K562 (cell line): ENCODE data around the gene SFXN5.

Experiments used
- FOXM1 ChIP-seq, 2 experiments: fragments of 450-650 bp in 1 of 2; sonication (generic) in 1 of 2; formaldehyde crosslinking in 1 of 2; IDR thresholded peaks; 2 replicates each; pipeline versions ENCODE4 v1.6.1 to v1.9.0; 2017 to 2022; ENCODE audit warnings: low read depth in 2 of 2, mild to moderate bottlenecking in 2 of 2, missing genetic modification reagents in 1 of 2, moderate library complexity in 1 of 2
- SIN3A ChIP-seq, 2 experiments: fragments of 150-350 bp in 1 of 2; IDR thresholded peaks; 2 replicates each; pipeline ENCODE4 v1.6.1; 2011 to 2016; ENCODE audit warnings: borderline replicate concordance in 2 of 2, low read depth in 2 of 2, low read length in 2 of 2, mild to moderate bottlenecking in 2 of 2, moderate library complexity in 2 of 2; ENCODE audit not compliant: control insufficient read depth in 1 of 2
- ZNF449 ChIP-seq: fragments of 250-450 bp; sonication (Bioruptor Pico); IDR thresholded peaks from 2 replicates; pipeline ENCODE4 v1.8.0; 2022; ENCODE audit warnings: moderate library complexity, mild to moderate bottlenecking, inconsistent platforms

DNA sequence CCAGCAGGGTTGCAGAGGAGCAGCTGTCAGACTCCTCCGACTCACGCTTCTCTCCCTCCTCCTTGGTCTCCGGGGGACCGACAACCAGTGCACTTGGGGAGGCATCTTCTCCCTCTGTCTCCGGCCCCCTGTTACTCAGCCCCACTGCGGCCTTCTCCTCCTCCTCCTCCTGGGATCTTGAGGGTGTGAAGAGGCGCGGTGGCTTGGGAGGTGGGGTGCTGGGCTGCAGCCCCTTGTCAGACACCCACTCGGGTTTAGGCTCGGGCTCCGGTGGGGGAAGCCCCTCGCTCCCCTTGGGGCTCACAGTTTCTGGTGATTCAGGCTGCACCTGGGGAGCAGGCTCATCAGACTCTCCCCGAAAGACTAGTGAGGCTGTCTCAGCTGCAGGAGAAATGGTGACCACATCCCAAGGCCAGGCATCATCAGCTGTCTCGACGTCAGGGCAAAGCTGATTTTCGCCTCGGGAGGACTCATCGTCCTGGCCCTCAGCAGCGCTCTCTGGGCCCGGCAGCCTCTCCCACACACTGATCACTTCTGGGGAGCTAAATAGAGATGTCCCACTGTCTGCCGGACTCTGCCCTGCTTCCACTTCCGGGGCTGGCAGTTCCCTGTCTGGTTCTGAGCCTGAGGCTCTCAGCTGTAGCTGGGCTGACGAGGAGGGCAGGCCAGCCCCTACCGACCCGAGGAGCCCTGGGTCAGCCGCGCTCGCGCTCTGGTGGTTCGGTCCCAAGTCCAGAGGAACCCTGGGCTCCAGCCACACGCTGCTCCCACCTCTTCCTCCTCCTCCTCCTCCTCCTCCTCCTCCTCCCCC, 9.0 kb upstream of the SFXN5 start:
- TF ChIP-seq SIN3A (IDR thresholded peaks at IDR 0.05; ENCODE audit: borderline replicate concordance in 2 of 2, control insufficient read depth in 1 of 2, low read depth in 2 of 2, low read length in 2 of 2) (no peak), ZNF449 (no peak), FOXM1 (IDR thresholded peaks at IDR 0.05; ENCODE audit: low read depth) (no peak), FOXM1 (CRISPR knock-in tag; IDR thresholded peaks at IDR 0.05; ENCODE audit: low read depth) (no peak)
